Keratinocyte (primary cell): Measurements from ENCODE around the gene LRRC2. TPM values are rescaled to one million over a fixed set of nuclear protein-coding genes. Genes with fewer than 3 reads are reported as not detected.

Experiments used
- DNase-seq: peaks from one replicate; pipeline ENCODE4 v3.0.0-alpha.2; 2011; ENCODE audit warnings: low read depth, missing footprints, low spot score
- FAIRE-seq: peaks from 2 replicates; lab custom pipeline; 2011; peaks lifted over from hg19 to GRCh38; lab: Jason Lieb, UNC
- H2AFZ ChIP-seq: 2 replicates; pipeline ENCODE4 v1.6.0; 2012; ENCODE audit warnings: low read length, control low read depth, inconsistent platforms; ENCODE audit not compliant: control insufficient read depth
- H3K27ac ChIP-seq: 2 replicates; pipeline ENCODE4 v1.5.1; 2011; ENCODE audit warnings: low read length; ENCODE audit not compliant: control insufficient read depth, insufficient read depth
- H3K27me3 ChIP-seq: 3 replicates; pipeline ENCODE4 v1.6.0; 2011; ENCODE audit warnings: low read length; ENCODE audit not compliant: control insufficient read depth, insufficient read depth; ENCODE audit errors: extremely low read depth
- H3K36me3 ChIP-seq, 2 experiments: 2 replicates in 1 of 2; 3 replicates in 1 of 2; pipeline ENCODE4 v1.5.1; 2011; ENCODE audit warnings: low read length in 2 of 2, mild to moderate bottlenecking in 1 of 2; ENCODE audit not compliant: control insufficient read depth in 2 of 2, insufficient read depth in 2 of 2; ENCODE audit errors: extremely low read depth in 1 of 2
- H3K4me1 ChIP-seq: 3 replicates; pipeline ENCODE4 v1.5.1; 2011; ENCODE audit warnings: low read length; ENCODE audit not compliant: control insufficient read depth, insufficient read depth; ENCODE audit errors: extremely low read depth
- H3K4me2 ChIP-seq: 3 replicates; pipeline ENCODE4 v1.6.0; 2011; ENCODE audit warnings: low read depth, low read length; ENCODE audit not compliant: control insufficient read depth, insufficient read depth; ENCODE audit errors: extremely low read depth
- H3K4me3 ChIP-seq, 3 experiments: fragments of 200-600 bp in 1 of 3; sonication (generic) in 1 of 3; 2 replicates in 2 of 3; 3 replicates in 1 of 3; pipeline ENCODE4 v1.5.1; 2011 to 2016; ENCODE audit warnings: low read length in 3 of 3, mild to moderate bottlenecking in 3 of 3, control low read depth in 2 of 3, inconsistent platforms in 1 of 3, low read depth in 1 of 3, mixed read lengths in 1 of 3, mixed run types in 1 of 3, moderate library complexity in 1 of 3; ENCODE audit not compliant: control insufficient read depth in 2 of 3, insufficient read depth in 2 of 3; ENCODE audit errors: extremely low read depth in 1 of 3
- H3K79me2 ChIP-seq: 2 replicates; pipeline ENCODE4 v1.6.0; 2012; ENCODE audit warnings: low read length; ENCODE audit not compliant: control insufficient read depth, insufficient read depth
- H3K9ac ChIP-seq: 3 replicates; pipeline ENCODE4 v1.6.0; 2011; ENCODE audit warnings: low read length; ENCODE audit not compliant: control insufficient read depth, insufficient read depth; ENCODE audit errors: extremely low read depth
- H3K9me1 ChIP-seq: 3 replicates; pipeline ENCODE4 v1.6.0; 2011; ENCODE audit warnings: low read length; ENCODE audit not compliant: control insufficient read depth, insufficient read depth; ENCODE audit errors: extremely low read depth
- H3K9me3 ChIP-seq: 2 replicates; pipeline ENCODE4 v1.5.1; 2012; ENCODE audit warnings: low read depth, low read length; ENCODE audit not compliant: control insufficient read depth
- H4K20me1 ChIP-seq: 3 replicates; pipeline ENCODE4 v1.6.0; 2011; ENCODE audit warnings: low read length; ENCODE audit not compliant: control insufficient read depth, insufficient read depth; ENCODE audit errors: extremely low read depth
- CTCF ChIP-seq, 3 experiments: IDR thresholded peaks in 1 of 3; conservative IDR thresholded peaks in 1 of 3; optimal IDR thresholded peaks in 1 of 3; 2 replicates in 2 of 3; 3 replicates in 1 of 3; pipeline versions ENCODE3 to v1.5.1; 2011; ENCODE audit warnings: low read length in 3 of 3, mild to moderate bottlenecking in 3 of 3, moderate library complexity in 2 of 3, control low read depth in 1 of 3, inconsistent platforms in 1 of 3; ENCODE audit not compliant: insufficient read depth in 2 of 3; ENCODE audit errors: extremely low read depth in 1 of 3
- EZH2 ChIP-seq: IDR thresholded peaks from one replicate; pipeline ENCODE4 v1.6.1; 2012; ENCODE audit warnings: inconsistent platforms, mild to moderate bottlenecking, low read length, moderate library complexity
- dilution Hi-C: fragments of 300-500 bp; cut with MboI; formaldehyde crosslinking; loops from one replicate; pipeline ENCODE4 v1.7.0; 2020; ENCODE audit warnings: low sequenced_read_pairs; ENCODE audit not compliant: extremely low pct_ligation_motif_present
- polyA plus RNA-seq, 5 experiments: library from polyadenylated mRNA; depleted of rRNA in 3 of 5; stranded (reverse) in 3 of 5; stranded (forward) in 1 of 5; unstranded in 1 of 5; fragments of >200 nt; gene quantifications; 1 replicate in 1 of 5; 2 replicates in 3 of 5; 3 replicates in 1 of 5; pipeline versions ENCODE4 v1.2.1 to v1.2.3, GENCODE V29; 2011 to 2012; ENCODE audit warnings: missing spikeins in 2 of 5, low read depth in 1 of 5, low replicate concordance in 1 of 5

Gene LRRC2
- polyA plus RNA-seq, 1 donor (not counting 4 experiments of a cell fraction or from before 2014, with no cell fraction given) = 0.51 TPM

GRCh38 chr3:46527239-46527638, 38.9 kb downstream of the LRRC2 start:
- H3K27me3 ChIP-seq = no peaks in the 10 kb centered on the region
- no peaks in the 10 kb centered on the region for H3K9me3 ChIP-seq
- no peaks in the 10 kb centered on the region for H3K36me3 ChIP-seq
- H3K9ac ChIP-seq = no peak overlapping the region
- dilution Hi-C loops = no loop called here
- no peaks in the 10 kb centered on the region for H3K9me1 ChIP-seq
- no peaks in the 10 kb centered on the region for H4K20me1 ChIP-seq
- DNase-seq = no peak
- no peaks in the 10 kb centered on the region for H3K79me2 ChIP-seq
- H3K4me1 ChIP-seq = peaks cover 19% of the 10 kb centered on the region
- no peak overlapping the region for H2AFZ ChIP-seq
- H3K4me3 ChIP-seq = no peak overlapping the region
- no peak overlapping the region for H3K27ac ChIP-seq
- FAIRE-seq = peak; percentile 13
- TF ChIP-seq EZH2 (no peak), CTCF (optimal IDR thresholded peaks at IDR 0.05 in 1 of 3, IDR thresholded peaks at IDR 0.05 in 1 of 3, conservative IDR thresholded peaks at IDR 0.05 in 1 of 3; ENCODE audit: extremely low read depth in 1 of 3, insufficient read depth in 2 of 3, low read length in 3 of 3) (no peak)
- no peak overlapping the region for H3K4me2 ChIP-seq

DNA sequence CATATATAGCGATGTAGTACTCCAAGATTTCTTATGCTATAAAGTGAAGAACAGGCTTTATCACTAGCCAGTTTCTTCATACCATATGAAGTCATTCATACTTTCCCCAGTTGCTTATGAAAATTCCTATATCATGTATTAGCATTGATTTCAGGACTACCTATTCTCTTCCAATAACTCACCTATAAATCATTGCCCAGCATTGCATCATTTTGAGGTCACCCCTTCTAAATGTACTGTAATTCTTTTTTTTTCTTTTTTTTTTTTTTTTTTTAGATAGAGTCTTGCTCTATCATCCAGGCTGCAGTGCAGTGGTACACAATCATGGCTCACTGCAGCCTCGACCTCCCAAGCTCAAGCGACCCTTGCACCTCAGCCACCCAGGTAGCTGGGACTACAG, 41.3 kb downstream of the LRRC2 start:
- no peaks in the 10 kb centered on the region for H3K79me2 ChIP-seq
- TF ChIP-seq EZH2 (no peak), CTCF (optimal IDR thresholded peaks at IDR 0.05 in 1 of 3, IDR thresholded peaks at IDR 0.05 in 1 of 3, conservative IDR thresholded peaks at IDR 0.05 in 1 of 3; ENCODE audit: extremely low read depth in 1 of 3, insufficient read depth in 2 of 3, low read length in 3 of 3) (no peak)
- H3K9me3 ChIP-seq = no peaks in the 10 kb centered on the region
- H2AFZ ChIP-seq = no peak overlapping the region
- DNase-seq (no peak), FAIRE-seq (no peak)
- H3K4me2 ChIP-seq = no peak overlapping the region
- H4K20me1 ChIP-seq = no peaks in the 10 kb centered on the region
- no peak overlapping the region for H3K27ac ChIP-seq
- H3K4me1 ChIP-seq = peaks cover 18% of the 10 kb centered on the region
- dilution Hi-C loops = no loop called here
- H3K4me3 ChIP-seq = no peak overlapping the region
- no peaks in the 10 kb centered on the region for H3K9me1 ChIP-seq
- no peak overlapping the region for H3K9ac ChIP-seq
- H3K27me3 ChIP-seq = no peaks in the 10 kb centered on the region
- no peaks in the 10 kb centered on the region for H3K36me3 ChIP-seq
